DMS153 treated with DMSO at 0.1 percent for 48 hours (cell line): ENCODE results near the gene DENND2A.
"Not testable (repeated sequence)": the region's sequence is repeated elsewhere in the genome, so short reads cannot be mapped to it uniquely, and the experiment has no call there.

Experiments used
- DNase-seq: peaks from one replicate; lab custom pipeline; 2025; ENCODE audit not compliant: unreplicated experiment; lab: John Stamatoyannopoulos, UW

The DENND2A gene

DNA sequence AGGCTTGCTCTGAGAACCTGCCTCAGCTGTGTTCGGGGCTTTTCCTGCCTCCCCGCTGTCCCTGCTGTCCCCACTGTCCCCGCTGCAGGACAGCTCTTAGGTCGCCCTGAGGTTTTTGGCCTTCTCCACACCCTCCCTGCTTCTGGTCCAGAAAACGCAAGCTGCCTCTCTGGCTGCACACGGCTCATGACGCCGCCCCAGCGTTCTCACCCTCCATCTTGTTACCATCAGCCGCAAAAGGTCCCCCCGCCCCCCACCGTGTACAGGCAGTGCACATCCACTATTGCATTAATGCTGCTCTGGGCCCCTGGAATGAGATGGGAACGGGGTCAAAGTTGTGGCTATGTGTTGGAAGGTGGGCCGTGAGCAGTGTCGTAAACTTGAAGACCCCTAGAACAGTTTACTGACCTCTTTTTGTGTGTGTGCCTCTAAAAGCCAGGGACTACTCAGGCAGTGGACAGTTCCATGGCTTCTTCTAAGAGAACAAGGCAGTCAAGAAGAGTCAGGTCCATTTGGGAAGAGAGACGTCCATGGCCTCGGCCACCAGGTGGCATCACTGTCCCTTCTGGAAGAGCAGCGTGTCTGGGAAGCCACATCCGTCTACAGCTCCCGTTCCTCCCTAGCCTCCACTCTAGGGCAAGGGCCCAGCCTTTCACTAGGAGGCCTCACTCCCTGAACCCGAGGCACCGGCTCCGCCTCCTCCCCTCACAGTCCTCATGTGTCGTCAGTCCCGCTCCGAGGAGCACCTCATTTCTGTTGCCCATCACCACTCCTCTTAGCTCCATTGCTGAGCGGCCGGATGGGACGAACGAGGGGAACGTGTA, 122.9 kb downstream of the DENND2A start:
- peak; percentile 86 for DNase-seq

DNA sequence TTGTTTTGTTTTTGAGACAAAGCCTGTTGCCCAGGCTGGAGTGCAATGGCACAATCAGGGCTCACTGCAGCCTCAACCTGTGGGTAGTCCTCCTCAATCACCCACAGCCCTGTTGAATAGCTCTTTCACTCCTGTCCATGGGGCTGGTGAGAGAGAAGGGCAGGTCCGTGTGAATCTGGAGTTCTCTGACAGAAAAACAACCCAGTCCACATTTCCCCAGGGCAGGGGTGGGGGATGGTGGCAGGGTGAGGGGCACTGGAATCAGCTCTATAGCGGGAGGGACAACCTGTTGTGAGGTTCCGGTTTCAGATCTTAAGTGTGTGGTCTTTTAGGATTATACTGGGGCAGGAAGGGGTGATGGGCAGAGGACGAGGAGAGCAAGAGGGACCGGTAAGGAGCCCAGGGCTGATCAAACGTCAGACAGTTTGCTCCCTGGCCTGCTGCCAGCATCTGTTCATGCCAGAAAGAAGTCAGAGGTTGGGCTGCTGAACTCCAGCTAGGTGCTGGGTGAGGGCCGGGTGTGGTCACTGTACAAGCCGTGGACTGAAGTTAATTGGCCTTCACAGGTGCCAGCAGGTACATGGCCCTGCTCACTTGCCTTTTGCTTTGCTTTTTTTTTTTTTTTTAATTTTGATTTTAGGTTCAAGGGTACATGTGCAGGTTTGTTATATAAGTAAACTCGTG, 128.2 kb downstream of the DENND2A start:
- peak; percentile 56 for DNase-seq

DNA sequence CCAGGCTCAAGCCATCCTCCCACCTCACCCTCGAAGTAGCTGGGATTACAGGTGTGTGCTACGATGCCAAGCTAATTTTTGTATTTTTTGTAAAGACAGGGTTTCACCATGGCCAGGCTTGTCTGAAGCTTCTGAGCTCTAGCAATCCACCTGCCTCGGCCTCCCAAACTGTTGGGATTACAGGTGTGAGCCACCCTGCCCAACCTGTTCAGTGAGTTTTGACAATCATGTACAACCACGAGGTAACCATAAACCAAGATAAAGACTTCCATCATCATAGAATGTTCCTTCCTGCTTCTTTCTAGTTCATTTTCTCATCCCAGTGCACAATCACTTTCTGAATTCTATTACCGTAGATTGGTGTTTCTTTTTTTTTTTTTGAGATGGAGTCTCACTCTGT, 130.8 kb downstream of the DENND2A start:
- DNase-seq, result no peak

DNA sequence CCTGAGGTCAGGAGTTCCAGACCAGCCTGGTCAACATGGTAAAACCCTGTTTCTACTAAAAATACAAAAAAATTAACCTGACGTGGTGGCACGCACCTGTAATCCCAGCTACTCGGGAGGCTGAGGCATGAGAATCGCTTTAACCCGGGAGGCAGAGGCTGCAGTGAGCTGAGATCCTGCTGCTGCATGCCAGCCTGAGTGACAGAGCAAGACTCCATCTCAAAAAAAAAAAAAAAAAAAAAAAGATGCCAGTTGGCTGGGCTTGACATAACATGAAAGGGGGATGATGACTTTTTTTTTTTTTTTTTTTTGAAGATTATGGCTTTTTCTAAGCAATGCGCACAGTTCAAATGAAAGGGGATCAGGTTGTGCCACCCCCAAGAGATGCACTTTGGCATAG, 133.1 kb downstream of the DENND2A start:
- not testable (repeated sequence) for DNase-seq

DNA sequence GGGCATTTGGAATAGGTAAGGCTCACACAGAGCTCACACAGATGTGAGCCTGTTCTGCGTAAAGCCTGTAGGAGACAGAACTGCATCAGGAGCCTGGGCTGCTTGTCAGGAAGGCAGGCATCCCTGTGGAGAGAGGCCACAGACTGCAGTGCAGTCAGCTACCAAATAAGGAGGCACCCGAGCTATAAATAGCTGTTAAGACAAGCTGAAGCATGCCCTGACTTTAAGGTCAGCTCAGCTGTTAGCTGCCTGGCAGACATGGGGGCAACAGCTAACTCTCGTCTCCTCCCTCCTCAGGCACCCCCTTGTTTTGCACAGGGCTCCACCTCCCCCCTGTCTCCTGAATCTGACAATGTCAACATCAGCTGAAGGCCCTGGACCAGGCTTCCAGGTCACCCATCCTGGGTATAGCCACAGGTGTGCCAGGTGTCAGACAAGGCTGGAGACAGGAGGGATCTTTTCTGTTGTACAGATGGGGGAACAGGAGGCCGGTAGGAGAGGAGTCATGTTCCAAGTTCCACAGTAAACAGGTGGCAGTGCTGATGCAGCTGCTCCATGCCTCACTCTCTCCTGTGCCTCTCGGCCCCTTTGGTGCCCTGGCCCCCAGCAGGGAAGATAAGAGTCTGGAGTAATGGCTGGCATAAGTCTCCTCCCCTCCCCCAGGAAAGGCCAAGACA, 133.7 kb downstream of the DENND2A start:
- peak; percentile 97 for DNase-seq

DNA sequence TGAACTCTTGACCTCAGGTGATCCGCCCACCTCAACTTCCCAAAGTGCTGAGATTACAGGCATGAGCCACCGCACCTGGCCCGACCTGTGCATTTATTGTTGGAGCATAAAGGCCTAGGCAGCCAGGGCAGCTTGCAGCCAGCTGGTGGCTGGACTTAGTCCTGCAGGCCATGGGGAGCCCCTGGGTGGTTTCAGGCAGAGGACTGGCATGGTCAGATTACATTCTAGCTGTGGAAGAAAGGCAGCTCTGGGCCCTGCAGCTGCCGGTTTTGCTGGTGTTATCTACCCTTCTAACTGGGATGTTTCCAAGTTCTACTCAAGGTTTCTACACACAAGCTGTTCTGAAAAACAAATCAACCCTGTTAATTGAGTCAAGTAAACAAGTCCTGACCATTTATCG, 138.6 kb downstream of the DENND2A start:
- no peak for DNase-seq

DNA sequence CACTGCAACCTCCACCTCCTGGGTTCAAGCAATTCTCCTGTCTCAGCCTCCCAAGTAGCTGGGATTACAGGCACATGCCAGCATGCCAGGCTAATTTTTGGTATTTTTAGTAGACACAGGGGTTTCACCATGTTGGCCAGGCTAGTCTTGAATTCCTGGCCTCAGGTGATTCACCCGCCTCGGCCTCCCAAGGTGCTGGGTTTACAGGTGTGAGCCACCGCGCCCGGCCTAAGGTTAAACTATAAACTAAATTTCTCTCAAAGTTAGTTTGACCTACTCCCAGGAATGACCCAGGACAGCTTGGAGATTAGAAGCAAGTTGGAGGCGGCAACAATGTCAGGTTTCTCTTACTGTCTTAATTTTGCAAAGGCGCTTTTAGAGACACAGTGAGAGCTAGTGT, 142.8 kb downstream of the DENND2A start:
- not testable (repeated sequence) for DNase-seq

DNA sequence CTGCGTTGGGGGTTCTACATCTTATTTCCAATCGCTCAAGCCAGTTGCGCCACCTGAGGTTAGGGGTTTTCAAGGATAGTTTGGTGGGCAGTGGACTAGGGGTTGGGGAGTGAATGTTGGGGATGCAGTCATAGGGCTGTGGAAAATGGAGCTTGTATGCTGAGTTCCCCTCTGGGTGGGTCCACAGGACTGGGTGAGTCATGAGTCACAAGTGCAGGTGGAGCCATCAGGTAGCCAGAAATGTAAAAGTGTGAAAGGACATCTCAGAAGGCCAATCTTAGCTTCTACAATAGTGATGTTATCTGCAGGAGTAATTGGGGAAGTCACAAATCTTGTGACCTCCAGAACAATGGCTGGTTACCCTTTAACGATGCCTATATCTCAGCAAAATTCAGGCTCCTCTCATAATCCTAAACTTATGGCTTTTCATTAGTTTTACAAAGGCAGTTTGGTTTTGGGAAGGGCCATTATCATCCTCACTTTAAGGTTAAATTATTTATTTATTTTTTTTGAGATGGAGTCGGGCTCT, 143.3 kb downstream of the DENND2A start:
- DNase-seq, result no peak

DNA sequence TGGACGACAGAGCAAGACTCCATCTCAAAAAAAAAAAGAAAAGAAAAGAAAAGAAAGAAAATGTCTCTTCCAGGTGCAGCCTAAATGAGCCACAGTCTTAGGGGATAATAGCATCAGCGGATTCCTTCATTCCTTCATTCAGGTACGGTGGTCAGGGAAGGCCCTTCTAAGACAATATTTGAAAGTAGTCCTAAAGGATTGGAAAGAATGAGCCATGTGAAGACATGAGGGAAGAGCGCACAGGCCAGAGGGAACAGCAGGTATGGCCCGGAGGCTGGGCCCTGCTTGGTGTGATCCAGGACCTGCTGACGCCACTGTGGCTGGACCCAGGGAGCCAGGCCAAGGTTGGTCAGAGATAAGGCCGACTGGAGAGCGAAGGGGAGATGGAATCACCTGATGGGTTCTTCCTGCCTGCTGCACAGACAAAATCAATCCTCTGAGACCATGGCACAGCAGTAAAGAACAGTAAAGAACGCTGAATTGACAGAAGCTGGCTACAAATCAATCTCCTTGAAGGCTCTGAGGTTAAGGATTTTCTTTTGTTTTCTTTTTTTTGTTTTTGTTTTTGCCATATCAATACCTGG, 145.0 kb downstream of the DENND2A start:
- no peak for DNase-seq

DNA sequence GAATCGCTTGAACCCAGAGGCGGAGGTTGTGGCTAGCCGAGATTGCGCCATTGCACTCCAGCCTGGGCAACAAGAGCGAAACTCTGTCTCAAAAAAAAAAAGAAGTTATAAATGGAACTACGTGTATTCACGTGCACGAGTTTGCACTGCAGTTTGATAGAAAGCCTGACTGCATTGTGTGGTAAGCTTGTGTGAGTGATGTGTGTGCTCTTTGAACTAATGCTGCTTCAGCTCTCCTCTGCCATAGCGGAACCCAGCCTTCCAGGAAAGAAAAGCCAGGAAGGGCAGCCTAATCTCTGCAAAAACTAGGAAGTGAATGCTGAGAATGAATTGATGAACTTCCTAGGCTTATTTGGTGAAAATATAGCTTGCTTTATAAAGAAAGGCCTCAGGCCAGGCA, 145.7 kb downstream of the DENND2A start:
- DNase-seq, result no peak

DNA sequence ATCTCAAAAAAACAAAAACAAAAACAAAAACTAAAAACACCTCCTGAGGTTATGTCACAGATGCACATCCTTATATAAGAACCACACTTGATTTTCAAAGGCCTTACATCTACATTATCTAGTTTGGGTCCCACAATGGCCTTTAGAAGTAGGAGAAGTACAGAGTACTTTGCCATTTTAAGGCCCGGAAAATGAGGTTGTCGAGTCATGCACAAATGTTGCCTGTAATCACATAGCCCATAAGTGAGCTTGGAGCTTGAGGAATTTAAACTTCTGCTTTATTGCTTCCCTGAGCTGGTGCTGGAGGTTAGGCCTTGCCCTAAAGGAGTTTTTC, 151.6 kb downstream of the DENND2A start:
- no peak for DNase-seq

DNA sequence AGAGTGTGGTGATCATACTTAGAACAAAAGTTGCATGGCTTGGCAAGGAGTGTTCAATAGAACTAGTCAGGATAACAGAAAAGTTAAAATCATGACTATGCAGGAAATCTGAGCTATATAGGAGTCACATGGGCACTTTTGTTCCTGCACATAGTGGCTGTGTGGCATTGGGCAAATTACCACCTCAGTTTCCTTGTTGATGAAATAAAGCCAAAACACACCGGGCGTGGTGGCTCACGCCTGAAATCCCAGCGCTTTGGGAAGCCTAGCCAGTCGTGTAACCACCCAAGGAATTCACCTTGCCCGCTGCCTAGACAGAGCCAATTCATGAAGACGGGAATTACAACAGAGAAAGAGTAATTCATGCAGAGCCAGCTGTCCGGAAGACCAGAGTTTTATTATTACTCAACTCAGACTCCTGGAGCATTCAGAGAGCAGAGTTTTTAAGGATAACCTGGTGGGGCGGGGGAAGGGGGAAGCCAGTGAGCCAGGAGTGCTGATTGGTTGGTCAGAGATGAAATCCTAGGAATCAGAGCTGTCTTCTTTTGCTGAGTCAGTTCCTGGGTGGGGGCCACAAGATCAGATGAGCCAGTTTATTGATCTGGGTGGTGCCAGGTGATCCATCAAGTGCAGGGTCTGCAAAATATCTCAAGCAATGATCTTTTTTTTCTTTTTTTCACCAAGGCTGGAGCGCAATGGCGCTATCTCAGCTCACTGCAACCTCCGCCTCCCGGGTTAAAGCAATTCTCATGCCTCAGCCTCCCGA, 154.9 kb downstream of the DENND2A start:
- DNase-seq, result no peak

DNA sequence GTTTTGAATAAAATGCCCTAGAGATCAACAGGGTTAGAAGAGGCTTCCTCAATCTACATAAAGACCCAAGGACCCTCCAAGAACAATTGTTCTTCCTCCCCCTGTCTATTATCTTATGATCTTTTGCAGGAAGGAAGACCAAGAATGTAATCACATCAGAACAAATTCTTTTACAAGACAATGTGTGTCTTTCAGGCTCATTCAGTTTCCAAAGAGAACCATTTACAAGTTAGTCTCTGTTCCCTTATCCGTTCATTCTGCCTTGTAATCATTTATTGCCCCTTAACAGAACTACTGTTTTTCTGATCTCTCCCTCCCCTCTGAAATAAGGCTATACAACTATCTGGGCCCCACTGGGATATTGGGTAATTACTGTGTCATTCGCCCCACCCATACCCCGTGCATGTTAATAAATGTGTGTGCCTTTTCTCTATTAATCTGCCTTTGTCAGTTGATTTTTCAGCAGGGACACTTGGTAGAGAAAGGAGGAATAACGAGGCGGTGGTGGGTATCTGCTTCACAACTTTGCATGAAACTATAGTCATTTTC, 155.6 kb downstream of the DENND2A start:
- no peak for DNase-seq

DNA sequence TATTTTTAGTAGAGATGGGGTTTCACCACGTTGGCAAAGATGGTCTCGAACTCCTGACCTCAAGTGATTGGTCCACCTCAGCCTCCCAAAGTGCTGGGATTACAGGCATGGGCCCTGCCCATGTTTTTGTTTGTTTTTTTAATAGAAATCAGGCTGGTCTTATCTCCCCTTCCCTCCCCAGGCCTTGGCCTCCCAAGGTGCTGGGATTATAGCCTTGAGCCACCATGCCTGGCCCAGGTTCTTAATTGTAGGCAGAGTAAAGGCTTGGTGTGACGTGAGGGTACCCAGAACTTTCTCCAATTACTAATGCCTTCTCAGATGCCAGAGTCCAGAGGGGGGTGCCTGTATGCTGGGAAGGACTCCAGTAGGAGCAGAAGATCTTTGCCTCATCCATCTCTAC, 156.1 kb downstream of the DENND2A start:
- no peak for DNase-seq

DNA sequence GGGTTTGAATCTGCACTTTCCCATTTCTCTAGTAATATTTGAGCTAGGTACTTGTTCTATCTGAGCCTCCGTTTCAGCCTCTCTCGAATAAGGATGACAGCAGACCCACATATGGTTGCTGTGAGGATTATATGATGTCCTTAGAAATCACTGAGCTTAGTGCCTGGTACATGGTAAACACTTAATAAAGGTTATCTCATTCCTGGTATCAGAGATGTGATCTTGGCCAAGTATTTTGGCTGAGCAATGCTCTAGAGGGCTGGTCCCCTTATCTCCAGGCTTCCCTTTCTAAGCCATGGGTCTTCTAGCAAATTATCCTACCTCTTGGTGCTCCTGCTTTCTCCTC, 160.9 kb downstream of the DENND2A start:
- DNase-seq, result no peak

DNA sequence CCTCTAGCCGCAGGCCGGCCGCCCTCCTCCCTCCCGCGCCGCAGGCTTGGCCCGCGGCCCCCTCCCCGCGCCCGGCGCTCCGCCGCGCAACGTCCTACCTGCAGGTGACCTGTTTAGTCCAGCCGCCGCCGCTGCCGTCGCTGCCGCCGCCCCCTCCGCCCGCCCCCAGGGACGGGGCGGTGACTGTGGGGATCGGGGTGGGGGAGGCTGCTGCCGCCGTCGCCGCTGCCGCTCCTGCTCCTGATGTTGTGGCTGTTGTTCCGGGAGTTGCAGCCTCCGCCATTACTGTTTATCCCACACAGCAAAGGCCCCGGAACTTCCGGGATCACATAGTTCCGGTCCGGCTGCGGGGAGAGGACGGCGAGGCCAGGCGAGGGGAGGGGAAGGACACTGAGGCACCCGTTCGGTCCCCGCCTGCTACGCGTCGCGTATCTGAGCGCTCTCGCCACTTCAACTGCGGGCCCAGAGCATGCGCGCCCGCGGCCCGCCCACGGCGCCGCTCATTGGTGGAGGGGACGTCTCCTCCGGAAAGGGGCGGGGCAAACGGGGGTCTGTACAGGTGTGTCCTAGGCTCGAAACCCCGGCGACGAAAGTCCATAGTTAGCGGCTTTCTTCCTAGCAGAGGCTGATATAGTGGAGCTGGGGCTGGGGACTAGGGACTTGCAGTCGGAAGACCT, 161.4 kb downstream of the DENND2A start, which contains the start of gene MKRN1:
TSS of gene MKRN1 (minus strand) at position 444 of the 677 bp plus-strand sequence. CDS start at position 283, 161 bp downstream.
- DNase-seq, result peak; percentile 97

DNA sequence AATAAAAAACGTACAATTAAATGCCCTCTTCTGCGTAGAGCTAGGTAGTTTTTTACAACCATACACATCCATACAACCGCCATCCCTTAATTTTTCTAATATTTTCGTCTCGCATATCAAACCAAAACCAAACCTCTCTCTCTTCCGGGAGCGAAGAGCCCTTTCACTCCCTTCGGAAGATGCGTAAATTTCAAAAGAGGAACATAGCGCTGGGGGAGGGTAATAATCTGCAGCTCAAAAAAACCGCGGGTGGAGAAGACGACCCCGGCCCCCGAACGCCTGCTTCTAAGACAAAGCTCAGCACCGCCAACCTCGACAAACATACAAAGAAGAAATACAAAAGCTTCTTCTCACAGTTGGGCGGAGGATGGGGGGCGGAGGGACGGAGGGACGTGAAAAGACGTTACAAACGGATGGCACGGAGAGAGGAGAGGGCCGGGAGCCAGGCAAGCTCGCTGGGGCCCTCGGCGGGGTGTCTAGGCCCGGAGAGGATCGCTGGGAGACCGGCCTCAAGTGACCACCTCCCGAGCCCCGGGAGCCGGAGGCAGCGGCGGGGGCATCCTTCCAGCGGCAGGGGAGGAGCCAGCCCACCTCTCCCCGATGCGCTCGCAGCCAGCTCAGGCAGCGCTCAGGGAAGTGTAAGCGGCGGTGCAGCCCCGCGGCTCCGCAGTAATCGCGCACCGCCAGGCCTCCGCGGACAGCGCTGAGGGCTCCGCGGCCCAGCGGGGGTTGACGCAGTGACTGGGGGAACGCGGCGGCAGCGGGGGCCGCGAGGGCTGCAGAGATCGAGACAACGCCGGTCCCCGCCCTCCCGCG, 162.2 kb downstream of the DENND2A start:
- no peak for DNase-seq

DNA sequence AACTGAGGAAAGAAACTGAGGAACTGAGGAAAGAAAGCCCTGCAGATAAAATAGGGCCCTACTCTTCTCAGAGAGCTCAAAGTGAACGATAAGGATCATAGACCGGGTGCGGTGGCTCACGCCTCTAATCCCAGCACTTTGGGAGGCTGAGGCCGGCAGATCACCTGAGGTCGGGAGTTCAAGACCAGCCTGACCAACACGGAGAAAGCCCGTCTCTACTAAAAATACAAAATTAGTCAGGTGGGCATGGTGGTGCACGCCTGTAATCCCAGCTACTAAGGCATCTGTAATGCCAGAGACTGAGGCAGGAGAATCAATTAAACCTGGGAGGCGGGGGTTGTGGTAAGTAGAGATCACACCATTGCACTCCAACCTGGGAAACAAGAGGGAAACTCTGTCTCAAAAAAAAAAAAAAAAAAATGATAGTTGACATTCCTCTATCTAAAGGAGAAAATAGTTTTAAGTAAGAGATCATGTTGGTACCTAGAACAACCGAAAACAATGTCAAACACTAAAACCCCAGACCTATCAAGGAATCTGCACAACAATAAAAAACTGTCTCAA, 163.8 kb downstream of the DENND2A start:
- DNase-seq, result no peak
